Measurements from ENCODE around the gene ZSCAN4.

DNA sequence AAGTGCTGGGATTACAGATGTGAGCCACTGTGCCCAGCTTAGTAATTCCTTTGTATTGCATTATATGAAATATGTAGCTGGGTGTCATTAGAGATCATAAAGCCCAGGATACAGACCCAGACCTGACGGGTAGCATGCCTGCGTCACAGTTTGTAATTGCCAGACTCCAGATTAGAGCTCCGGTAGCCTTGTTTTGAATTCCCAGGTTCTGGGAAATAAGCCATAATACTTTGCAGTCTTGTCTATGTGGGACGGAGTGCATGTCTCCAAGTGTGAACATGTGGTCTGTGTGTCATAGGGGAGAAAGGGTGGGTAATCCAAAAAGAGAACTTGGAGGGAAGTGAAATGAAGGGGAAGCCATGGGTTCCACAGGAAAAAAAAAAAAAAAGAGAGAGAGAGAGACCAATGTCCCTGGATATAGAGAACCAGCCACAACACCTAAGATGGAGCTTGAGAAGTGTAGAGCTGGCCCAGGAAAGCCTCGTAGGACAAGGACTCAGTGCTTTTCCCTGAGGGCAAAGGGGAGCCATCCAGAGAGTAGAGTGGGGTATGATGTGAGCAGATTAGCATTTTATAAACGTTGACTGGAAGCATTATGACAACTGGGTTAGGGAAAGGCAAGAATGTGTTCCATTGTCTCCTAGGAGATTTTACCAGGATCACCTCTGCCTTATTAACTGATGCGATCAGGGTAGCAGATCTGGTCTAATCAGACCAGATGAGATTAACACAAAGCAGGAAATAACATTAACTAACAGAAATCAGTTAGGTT, 2.6 kb downstream of the ZSCAN4 start:
- no peak for TF ChIP-seq CTCF (IDR thresholded peaks at IDR 0.05; ENCODE audit: insufficient read depth, low read length, poor library complexity, severe bottlenecking)
- no peak for TF ChIP-seq EZH2phosphoT487 (conservative IDR thresholded peaks at IDR 0.05; ENCODE audit: low read length)
